H1 (cell line): ENCODE results near the gene PARD3. TPM values are rescaled to one million over a fixed set of nuclear protein-coding genes. Genes with fewer than 3 reads are reported as not detected.

ENCODE experiments used
- CEBPB ChIP-seq: IDR thresholded peaks from 2 replicates; pipeline ENCODE4 v1.6.1; 2012; ENCODE audit warnings: low read depth, low read length
- FOSL1 ChIP-seq: IDR thresholded peaks from 2 replicates; pipeline ENCODE4 v1.6.1; 2011; ENCODE audit warnings: mild to moderate bottlenecking, low read depth, low read length, moderate library complexity; ENCODE audit not compliant: insufficient read depth
- HDAC2 ChIP-seq, 2 experiments: fragments of 300-600 bp in 1 of 2; sonication (generic) in 1 of 2; IDR thresholded peaks; 2 replicates each; pipeline ENCODE4 v1.6.1; 2011 to 2012; ENCODE audit warnings: low read depth in 2 of 2, low read length in 2 of 2, mild to moderate bottlenecking in 2 of 2, moderate library complexity in 2 of 2, borderline replicate concordance in 1 of 2, inconsistent platforms in 1 of 2
- HDAC6 ChIP-seq: IDR thresholded peaks from one replicate; pipeline ENCODE4 v1.7.1; 2012; ENCODE audit warnings: low read depth, mild to moderate bottlenecking, inconsistent platforms, low read length, moderate library complexity
- MAFK ChIP-seq: IDR thresholded peaks from 2 replicates; pipeline ENCODE4 v1.6.1; 2012; ENCODE audit warnings: low read depth, mild to moderate bottlenecking, improper control_type of control experiment, low read length
- SP2 ChIP-seq: IDR thresholded peaks from 2 replicates; pipeline ENCODE4 v1.6.1; 2012; ENCODE audit warnings: mild to moderate bottlenecking, low read length, inconsistent platforms
- TEAD4 ChIP-seq: IDR thresholded peaks from 2 replicates; pipeline ENCODE4 v1.6.1; 2012; ENCODE audit warnings: low read depth, low read length, inconsistent platforms, mixed read lengths
- polyA plus RNA-seq, 7 experiments: library from polyadenylated mRNA; depleted of rRNA in 3 of 7; stranded (reverse) in 5 of 7; unstranded in 2 of 7; fragments of >200 nt in 5 of 7; fragments of 200-250 nt in 2 of 7; gene quantifications; 1 replicate in 5 of 7; 2 replicates in 1 of 7; 4 replicates in 1 of 7; pipeline versions ENCODE4 v1.2.1 to v1.2.3, GENCODE V29; 2011 to 2013; ENCODE audit warnings: missing spikeins in 2 of 7, mixed read lengths in 2 of 7
- total RNA-seq: library from RNA; stranded (reverse); fragmentation: NEBNext Ultra II Directional; extraction: Animal tissue kit (Norgen Biotek cat#: 25700); gene quantifications from 2 replicates; pipeline ENCODE4 v1.2.1, GENCODE V29; 2021

Gene PARD3
- total and polyA plus RNA-seq, 2 of the 8 experiments (the other 6 are each of a cell fraction or from before 2014, with no cell fraction given), result 19.7 to 49.1 TPM

- no peak for TF ChIP-seq MAFK
- no peak for TF ChIP-seq FOSL1
- no peak for TF ChIP-seq HDAC6
- no peak for TF ChIP-seq CEBPB
- TF ChIP-seq TEAD4, result no peak
- TF ChIP-seq HDAC2 (IDR thresholded peaks at IDR 0.05; ENCODE audit: borderline replicate concordance in 1 of 2, low read depth in 2 of 2, low read length in 2 of 2), result no peak
- TF ChIP-seq SP2, result no peak
Measured at GRCh38 chr10:34102893-34103506, 712.1 kb downstream of the PARD3 start (continued).
